ENCODE results near the gene ZNF423. TPM values are rescaled to one million over a fixed set of nuclear protein-coding genes. Genes with fewer than 3 reads are reported as not detected.

ZNF423 gene
- total RNA-seq, 1 experiment from 2014 or later = 0.97 TPM

DNA sequence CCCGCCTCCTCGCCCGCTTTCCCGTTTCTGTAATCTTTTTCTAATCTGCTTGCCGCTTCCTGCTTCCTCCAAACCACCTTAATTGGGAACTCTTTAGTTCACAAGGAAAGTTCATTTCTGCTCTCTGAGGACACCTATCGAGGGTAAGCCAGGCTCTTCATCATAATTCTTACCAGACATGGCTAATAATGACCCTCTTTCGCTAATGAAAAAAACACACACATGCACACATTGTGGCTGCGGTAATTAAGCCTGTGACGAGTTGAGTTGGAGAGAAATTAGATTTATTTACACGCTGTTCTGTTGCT is 100.6 kb downstream of the ZNF423 start:
- peak; percentile 72 for DNase-seq (ENCODE audit: low spot score)

DNA sequence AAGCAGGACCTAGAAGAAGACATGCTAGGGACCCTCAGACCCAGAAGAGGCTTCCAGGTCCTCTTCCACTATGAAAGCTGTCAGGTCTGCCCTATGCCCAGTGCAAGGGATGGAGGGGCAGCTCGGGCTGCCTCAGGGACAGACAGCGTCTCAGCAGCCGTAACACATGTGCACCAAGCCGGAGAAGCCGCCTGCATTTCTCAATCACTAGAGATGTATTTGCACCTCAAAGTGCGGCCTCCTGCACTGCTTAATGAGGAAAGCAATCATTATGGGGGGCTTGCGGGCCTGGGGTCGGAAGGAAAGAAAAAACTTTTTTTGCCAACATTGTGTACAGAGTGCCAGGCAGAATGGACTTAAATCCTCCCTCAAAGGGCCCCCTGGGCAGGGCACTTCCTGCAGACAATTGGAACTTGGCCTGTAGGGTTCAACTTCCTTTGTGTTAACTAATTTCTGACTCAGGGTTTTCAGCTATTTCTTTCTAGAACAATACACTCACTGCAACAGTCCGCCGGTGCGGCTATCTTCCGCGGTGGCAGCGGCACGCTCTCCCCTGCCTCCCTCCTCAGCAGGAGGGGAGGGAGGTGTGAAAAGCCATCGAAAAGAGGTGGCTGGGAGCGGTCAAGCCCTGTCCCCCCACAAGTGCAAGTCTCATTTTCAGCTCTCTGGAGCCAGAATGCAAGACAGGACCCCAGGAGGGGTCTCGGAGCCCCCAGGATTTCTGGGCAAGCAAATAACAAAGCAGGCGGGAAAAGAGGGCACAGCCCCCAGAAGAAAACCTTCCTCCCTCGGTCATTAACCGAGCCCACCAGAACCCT is 101.2 kb downstream of the ZNF423 start:
- DNase-seq (ENCODE audit: low spot score) = peak; percentile 42

- no peak for DNase-seq (ENCODE audit: low spot score)
These were observed 105.4 kb downstream of the ZNF423 start for GRCh38 chr16:49750341-49751000.

- DNase-seq (ENCODE audit: low spot score) = no peak
These were observed 106.1 kb downstream of the ZNF423 start for GRCh38 chr16:49749816-49750215.

DNA sequence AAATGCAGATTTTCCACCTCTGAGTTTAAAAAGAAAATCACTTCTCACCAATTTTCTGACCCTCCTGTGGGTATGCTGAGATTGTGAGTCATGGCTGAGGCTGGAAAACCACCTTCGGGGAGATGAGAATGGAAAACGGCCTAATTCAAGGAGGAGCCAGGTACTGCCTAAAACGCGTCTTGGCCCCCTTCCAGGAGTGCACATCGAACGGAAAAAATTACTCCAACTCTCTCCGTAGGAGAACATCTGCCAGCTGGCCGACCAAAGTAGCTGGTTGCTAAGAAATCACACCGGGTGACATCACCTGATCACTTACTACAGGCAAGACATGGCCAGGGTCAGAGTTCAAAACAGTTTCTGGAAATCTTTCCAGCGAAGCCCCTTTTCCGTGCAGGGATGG is 107.6 kb downstream of the ZNF423 start:
- DNase-seq (ENCODE audit: low spot score) = peak; percentile 53

GRCh38 chr16:49747654-49748053 is 108.3 kb downstream of the ZNF423 start:
- no peak for DNase-seq (ENCODE audit: low spot score)

DNA sequence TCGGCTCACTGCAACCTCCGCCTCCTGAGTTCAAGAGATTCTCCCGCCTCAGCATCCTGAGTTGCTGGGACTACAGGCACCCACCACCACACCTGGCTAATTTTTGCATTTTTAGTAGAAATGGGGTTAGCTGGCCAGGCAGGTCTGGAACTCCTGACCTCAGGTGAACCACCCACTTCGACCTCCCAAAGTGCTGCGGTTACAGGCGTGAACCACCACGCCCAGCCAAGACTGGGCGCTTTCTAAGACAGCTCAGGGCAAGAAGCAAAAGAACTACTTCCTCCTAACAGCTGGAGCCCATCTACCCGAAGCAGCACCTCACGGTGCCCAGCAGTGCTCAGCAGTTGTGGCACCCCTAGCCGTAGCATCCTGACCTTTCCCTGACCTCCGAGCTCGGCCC is 109.4 kb downstream of the ZNF423 start:
- no peak for DNase-seq (ENCODE audit: low spot score)

GRCh38 chr16:49745311-49745747 is 110.6 kb downstream of the ZNF423 start:
- no peak for DNase-seq (ENCODE audit: low spot score)

- DNase-seq (ENCODE audit: low spot score) = no peak
These were observed 111.4 kb downstream of the ZNF423 start for GRCh38 chr16:49744244-49745220.

DNA sequence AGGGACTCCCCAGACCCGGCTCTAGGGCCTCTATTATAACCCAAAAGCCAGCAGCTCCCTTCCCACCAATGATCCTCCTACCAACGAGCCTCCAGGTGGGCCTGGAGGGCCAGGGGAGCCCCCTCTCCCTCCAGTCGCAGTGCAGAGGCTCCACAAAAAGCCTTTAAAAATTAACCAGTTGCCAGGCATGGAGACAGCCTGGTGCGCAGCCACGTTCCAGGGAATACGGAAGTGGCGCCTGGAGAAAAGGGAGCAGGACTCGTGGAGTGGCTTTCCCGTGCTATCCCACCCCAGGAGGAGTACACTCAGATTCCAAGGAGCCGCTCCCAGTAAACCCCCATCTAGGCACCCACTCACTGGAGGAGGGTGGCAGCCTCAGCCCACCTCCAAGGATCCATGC is 112.3 kb downstream of the ZNF423 start:
- DNase-seq (ENCODE audit: low spot score) = no peak

GRCh38 chr16:49743203-49743464 is 112.8 kb downstream of the ZNF423 start:
- DNase-seq (ENCODE audit: low spot score) = no peak

GRCh38 chr16:49742428-49743202 is 113.3 kb downstream of the ZNF423 start:
- no peak for DNase-seq (ENCODE audit: low spot score)

DNA sequence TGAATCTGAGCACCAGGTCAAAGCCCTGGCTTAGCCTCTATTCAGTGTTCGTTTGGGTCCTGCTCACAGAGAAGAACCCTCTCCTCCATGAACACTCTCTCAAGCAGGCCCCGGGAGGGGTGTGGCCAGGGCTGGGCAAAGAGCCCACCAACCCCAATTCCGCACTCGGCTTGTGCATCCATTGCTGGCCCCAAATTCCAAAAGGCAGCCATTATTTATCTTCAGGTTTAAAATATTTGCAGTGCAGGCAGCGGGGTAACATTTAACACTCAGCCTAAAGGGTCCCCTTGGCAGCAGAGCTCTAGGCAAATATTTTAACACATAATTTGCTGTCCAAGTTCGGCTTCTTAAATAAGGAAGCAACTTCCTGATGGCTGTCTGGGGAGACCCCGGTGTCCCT is 115.7 kb downstream of the ZNF423 start:
- DNase-seq (ENCODE audit: low spot score) = no peak

DNA sequence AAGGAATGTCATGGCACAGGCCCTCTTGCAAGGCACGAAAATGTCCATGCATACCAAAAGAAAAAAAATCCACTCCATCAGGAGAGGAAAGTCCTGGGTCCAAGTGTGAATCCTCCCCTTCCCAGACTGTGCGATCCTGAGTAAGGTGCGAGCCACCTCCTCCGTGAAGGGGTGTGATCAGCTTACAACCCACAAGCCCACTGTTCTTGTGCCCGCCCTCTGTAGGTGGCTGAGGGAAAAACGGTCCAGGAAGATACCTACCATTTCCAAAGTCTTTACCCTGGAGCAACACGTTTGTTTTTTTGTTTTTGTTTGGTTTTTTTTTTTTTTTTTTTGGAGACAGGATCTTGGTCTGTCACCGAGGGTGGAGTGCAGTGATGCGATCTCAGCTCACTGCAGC is 116.5 kb downstream of the ZNF423 start:
- DNase-seq (ENCODE audit: low spot score) = no peak

GRCh38 chr16:49738832-49739231 is 117.1 kb downstream of the ZNF423 start:
- no peak for DNase-seq (ENCODE audit: low spot score)

DNA sequence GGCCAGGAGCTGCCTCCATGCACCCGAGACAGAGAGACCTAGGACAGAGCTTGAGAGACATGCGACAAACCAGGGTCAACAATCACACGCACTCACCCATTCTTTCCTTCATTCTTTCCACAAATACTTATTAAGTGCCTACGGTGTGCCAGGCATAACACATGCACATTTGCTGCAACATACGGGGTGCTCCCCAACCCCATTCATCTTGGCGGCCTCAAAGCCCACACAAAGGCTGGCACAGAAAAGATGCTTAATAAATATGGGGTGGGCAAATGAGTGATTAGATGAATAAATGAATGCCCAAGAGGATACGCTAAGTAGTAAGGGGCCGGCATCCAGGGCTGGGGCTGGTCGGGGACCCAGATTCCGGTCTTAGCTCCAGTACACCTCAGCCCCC is 117.9 kb downstream of the ZNF423 start:
- no peak for DNase-seq (ENCODE audit: low spot score)

DNA sequence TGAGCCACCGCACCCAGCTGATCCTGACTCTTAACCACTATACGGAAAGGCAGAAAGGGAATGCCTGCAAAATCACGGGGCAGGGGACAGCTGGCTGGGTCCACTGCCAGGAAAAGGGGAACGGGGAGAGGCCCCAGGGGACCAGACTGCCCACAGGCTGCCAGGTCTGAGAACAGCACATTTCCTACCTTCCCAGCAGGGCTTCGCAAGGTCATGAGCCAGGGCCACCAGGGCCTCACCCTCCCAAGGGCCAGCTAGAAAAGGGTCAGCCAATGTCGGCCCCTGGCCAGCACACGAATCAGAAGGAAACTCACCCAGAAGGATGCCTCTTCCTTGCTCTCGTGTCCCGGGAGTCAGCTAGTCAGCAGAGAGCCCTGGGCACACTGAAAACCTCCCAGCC is 118.4 kb downstream of the ZNF423 start:
- DNase-seq (ENCODE audit: low spot score) = no peak

DNA sequence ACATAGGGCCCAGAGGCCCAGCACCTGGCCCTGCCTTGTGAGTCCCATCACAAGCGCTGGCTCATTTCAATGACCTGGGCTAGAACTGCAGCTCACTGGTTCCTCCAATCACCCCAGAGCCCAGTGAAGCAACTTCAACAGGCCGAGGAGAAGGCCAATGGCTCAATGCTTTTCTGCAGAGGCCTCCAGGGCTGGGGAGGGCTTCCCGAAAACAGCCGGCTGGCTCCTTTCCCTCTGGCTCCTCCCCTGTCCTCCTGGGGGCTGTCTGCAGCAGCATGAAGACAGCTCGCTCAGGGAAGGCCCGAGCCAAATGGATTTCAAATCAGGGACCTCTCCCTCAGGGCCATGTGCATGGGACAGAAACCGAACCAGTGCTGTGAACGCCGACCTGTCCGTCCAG is 121.6 kb downstream of the ZNF423 start:
- no peak for DNase-seq (ENCODE audit: low spot score)

- DNase-seq (ENCODE audit: low spot score) = no peak
These were observed 122.5 kb downstream of the ZNF423 start for GRCh38 chr16:49733313-49734009.

DNA sequence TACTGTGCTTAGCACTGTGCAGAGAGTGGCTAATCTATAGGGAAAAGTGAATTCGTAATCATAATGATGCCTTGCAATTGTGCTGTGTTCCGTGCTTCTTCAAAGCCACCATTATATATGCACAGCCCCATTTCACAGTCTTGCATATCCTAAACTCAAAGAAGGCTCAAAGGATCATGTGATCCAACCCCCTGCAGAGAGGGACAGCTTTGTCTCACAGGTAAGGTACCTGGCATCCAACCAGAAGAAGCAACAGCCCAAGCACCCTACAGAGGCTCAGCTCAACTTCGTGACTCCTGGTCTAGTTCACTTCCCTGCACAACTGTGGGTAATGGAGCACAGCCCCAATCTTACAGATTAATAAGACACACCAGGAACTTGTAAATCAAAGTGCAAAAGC is 124.0 kb downstream of the ZNF423 start:
- DNase-seq (ENCODE audit: low spot score) = no peak

- DNase-seq (ENCODE audit: low spot score) = no peak
These were observed 125.1 kb downstream of the ZNF423 start for GRCh38 chr16:49730772-49731171.
